Activated CD4-positive, alpha-beta T cell treated with anti-CD3 and anti-CD28 coated beads, Interleukin-10, Interleukin-2, amounts not matched to agents 100 ng/mL and 50 ng/mL, durations not matched to agents 16 hours and 8 hours (primary cell): ENCODE results near the gene KHDC4.

Source experiments
- DNase-seq: peaks from one replicate; pipeline ENCODE4 v3.0.0-alpha.2; 2020

The KHDC4 gene

GRCh38 chr1:155968670-155969069, 34.5 kb upstream of the KHDC4 start:
- DNase-seq = no peak

- DNase-seq = no peak
Observed at GRCh38 chr1:155968051-155968400, 33.8 kb upstream of the KHDC4 start.

- peak; percentile 23 for DNase-seq
Observed at GRCh38 chr1:155967341-155968050, 33.3 kb upstream of the KHDC4 start.

- no peak for DNase-seq
Observed at GRCh38 chr1:155966750-155967149, 32.5 kb upstream of the KHDC4 start.

- no peak for DNase-seq
Observed at GRCh38 chr1:155966135-155966534, 31.9 kb upstream of the KHDC4 start.

- no peak for DNase-seq
Observed at GRCh38 chr1:155964193-155964592, 30.0 kb upstream of the KHDC4 start.

GRCh38 chr1:155962599-155963211, 28.5 kb upstream of the KHDC4 start:
- DNase-seq = no peak

GRCh38 chr1:155961937-155962336, 27.7 kb upstream of the KHDC4 start:
- peak; percentile 51 for DNase-seq

GRCh38 chr1:155960081-155960745, 26.0 kb upstream of the KHDC4 start:
- no peak for DNase-seq

GRCh38 chr1:155957411-155957915, 23.2 kb upstream of the KHDC4 start:
- no peak for DNase-seq

- DNase-seq = no peak
Observed at GRCh38 chr1:155954645-155955044, 20.4 kb upstream of the KHDC4 start.

- no peak for DNase-seq
Observed at GRCh38 chr1:155952505-155952890, 18.3 kb upstream of the KHDC4 start.

- DNase-seq = no peak
Observed at GRCh38 chr1:155951753-155952504, 17.7 kb upstream of the KHDC4 start.

- no peak for DNase-seq
Observed at GRCh38 chr1:155950829-155951228, 16.6 kb upstream of the KHDC4 start.

GRCh38 chr1:155947741-155948140, 13.5 kb upstream of the KHDC4 start:
- no peak for DNase-seq

GRCh38 chr1:155947292-155947691, 13.1 kb upstream of the KHDC4 start:
- no peak for DNase-seq

- DNase-seq = no peak
Observed at GRCh38 chr1:155946633-155947219, 12.5 kb upstream of the KHDC4 start.

- DNase-seq = no peak
Observed at GRCh38 chr1:155944444-155944799, 10.2 kb upstream of the KHDC4 start.

GRCh38 chr1:155942578-155943141, 8.4 kb upstream of the KHDC4 start:
- no peak for DNase-seq

GRCh38 chr1:155941845-155942531, 7.8 kb upstream of the KHDC4 start:
- no peak for DNase-seq

GRCh38 chr1:155940993-155941844, 7.0 kb upstream of the KHDC4 start, which contains the start of gene RXFP4:
RXFP4 (plus strand) TSS chr1:155941638; CDS start chr1:155941710, 72 bp downstream.
- DNase-seq = no peak
